OCI-LY1 (cell line): ENCODE measurements around the gene WDHD1.

Source experiments
- H2AFZ ChIP-seq: fragments of 200-600 bp; sonication (generic), shearing (Covaris generic); 2 replicates; pipeline ENCODE4 v1.6.0; 2014; ENCODE audit warnings: antibody characterized with exemption, mild to moderate bottlenecking, low read length
- H3F3A ChIP-seq: fragments of 200-600 bp; sonication (generic), shearing (Covaris generic); 2 replicates; pipeline ENCODE4 v1.6.0; 2014; ENCODE audit warnings: mild to moderate bottlenecking, antibody characterized with exemption, low read length, moderate library complexity; ENCODE audit not compliant: insufficient read depth
- H3K27ac ChIP-seq: fragments of 200-600 bp; sonication (generic); 2 replicates; pipeline ENCODE4 v1.5.1; 2014; ENCODE audit warnings: low read length, mixed run types, mild to moderate bottlenecking, low read depth; ENCODE audit not compliant: poor library complexity, severe bottlenecking
- H3K27me3 ChIP-seq: fragments of 200-600 bp; sonication (generic); 2 replicates; pipeline ENCODE4 v1.6.0; 2014; ENCODE audit warnings: antibody characterized with exemption, mild to moderate bottlenecking, low read length, moderate library complexity; ENCODE audit not compliant: insufficient read depth
- H3K36me3 ChIP-seq: fragments of 200-600 bp; sonication (generic); 2 replicates; pipeline ENCODE4 v1.6.1; 2014; ENCODE audit warnings: mild to moderate bottlenecking, antibody characterized with exemption, low read length, moderate library complexity, mixed read lengths; ENCODE audit not compliant: insufficient read depth
- H3K4me1 ChIP-seq: fragments of 200-600 bp; sonication (generic); 2 replicates; pipeline ENCODE4 v1.5.1; 2014; ENCODE audit warnings: mild to moderate bottlenecking, low read length, moderate library complexity; ENCODE audit not compliant: insufficient read depth, severe bottlenecking
- H3K4me2 ChIP-seq: fragments of 200-600 bp; sonication (generic), shearing (Covaris generic); 2 replicates; pipeline ENCODE4 v1.6.1; 2014; ENCODE audit warnings: low read length
- H3K4me3 ChIP-seq: fragments of 200-600 bp; sonication (generic); 2 replicates; pipeline ENCODE4 v1.5.1; 2014; ENCODE audit warnings: low read length, low read depth, mild to moderate bottlenecking, mixed read lengths; ENCODE audit not compliant: poor library complexity, severe bottlenecking
- H3K79me2 ChIP-seq: fragments of 200-600 bp; shearing (Covaris generic); 2 replicates; pipeline ENCODE4 v1.6.1; 2016; ENCODE audit warnings: mixed run types, low read length, mixed read lengths; ENCODE audit not compliant: insufficient read depth
- H3K9ac ChIP-seq: fragments of 200-600 bp; sonication (generic), shearing (Covaris generic); 2 replicates; pipeline ENCODE4 v1.6.1; 2014; ENCODE audit warnings: mild to moderate bottlenecking, low read length, mixed read lengths
- H3K9me2 ChIP-seq: fragments of 200-600 bp; sonication (generic), shearing (Covaris generic); 2 replicates; pipeline ENCODE4 v1.6.1; 2014; ENCODE audit warnings: low read depth, mild to moderate bottlenecking, low read length, mixed read lengths
- H3K9me3 ChIP-seq: fragments of 200-600 bp; shearing (Covaris generic); 2 replicates; pipeline ENCODE4 v1.6.1; 2014; ENCODE audit warnings: low read length, mixed read lengths
- H4K20me1 ChIP-seq: fragments of 200-600 bp; sonication (generic), shearing (Covaris generic); 2 replicates; pipeline ENCODE4 v1.6.0; 2016; ENCODE audit warnings: mild to moderate bottlenecking, low read length; ENCODE audit not compliant: insufficient read depth
- CTCF ChIP-seq: fragments of 200-600 bp; sonication (generic), shearing (Covaris generic); IDR thresholded peaks from 2 replicates; pipeline ENCODE4 v1.5.1; 2017; ENCODE audit warnings: mild to moderate bottlenecking, antibody characterized with exemption, low read length, moderate library complexity, mixed read lengths
- EZH2 ChIP-seq: fragments of 200-600 bp; sonication (generic), shearing (Covaris generic); IDR thresholded peaks from 2 replicates; pipeline ENCODE4 v1.8.0; 2017; ENCODE audit warnings: borderline replicate concordance, mixed run types, mild to moderate bottlenecking, antibody characterized with exemption, low read length, moderate library complexity, mixed read lengths

The WDHD1 gene

GRCh38 chr14:55028476-55028875, 1.6 kb upstream of the WDHD1 start:
- Histone ChIP-seq H3K79me2 (peaks cover 85% of the 10 kb centered on the region), H4K20me1 (no peaks in the 10 kb centered on the region), H3K4me3 (peak overlapping the region; percentile 92), H3K9ac (peak overlapping the region; percentile 95), H2AFZ (no peak overlapping the region), H3K9me3 (no peaks in the 10 kb centered on the region), H3K4me1 (peaks cover 47% of the 10 kb centered on the region), H3K27me3 (no peaks in the 10 kb centered on the region), H3K4me2 (peak overlapping the region; percentile 75), H3K9me2 (no peaks in the 10 kb centered on the region), H3F3A (no peaks in the 10 kb centered on the region), H3K27ac (no peak overlapping the region), H3K36me3 (peaks cover 30% of the 10 kb centered on the region)
- no peak for TF ChIP-seq CTCF
- TF ChIP-seq EZH2, result no peak

GRCh38 chr14:55028066-55028465, 1.2 kb upstream of the WDHD1 start:
- Histone ChIP-seq H3K27ac (no peak overlapping the region), H3K9me2 (no peaks in the 10 kb centered on the region), H3K9me3 (no peaks in the 10 kb centered on the region), H4K20me1 (no peaks in the 10 kb centered on the region), H3K4me2 (peak overlapping the region; percentile 75), H3K4me3 (peak overlapping the region; percentile 92), H2AFZ (no peak overlapping the region), H3K9ac (peak overlapping the region; percentile 95), H3K79me2 (peaks cover 81% of the 10 kb centered on the region), H3F3A (no peaks in the 10 kb centered on the region), H3K36me3 (peaks cover 32% of the 10 kb centered on the region; the same call in 1 of the 2 replicates), H3K4me1 (peaks cover 49% of the 10 kb centered on the region), H3K27me3 (no peaks in the 10 kb centered on the region)
- TF ChIP-seq EZH2 (no peak), CTCF (no peak)

GRCh38 chr14:55026441-55026792, 482 bp downstream of the WDHD1 start:
- Histone ChIP-seq H3K9ac (peak overlapping the region; percentile 95), H3K9me2 (no peaks in the 10 kb centered on the region), H3K9me3 (no peaks in the 10 kb centered on the region), H3K27ac (peak overlapping the region; percentile 45), H3K79me2 (peaks cover 67% of the 10 kb centered on the region), H3K27me3 (no peaks in the 10 kb centered on the region), H3K36me3 (peaks cover 28% of the 10 kb centered on the region; the same call in 1 of the 2 replicates), H3K4me2 (peak overlapping the region; percentile 93), H3F3A (no peaks in the 10 kb centered on the region), H2AFZ (no peak overlapping the region), H3K4me3 (peak overlapping the region; percentile 92), H4K20me1 (no peaks in the 10 kb centered on the region), H3K4me1 (peaks cover 49% of the 10 kb centered on the region)
- no peak for TF ChIP-seq CTCF
- TF ChIP-seq EZH2, result no peak
